Right hindlimb (tissue), 1 donor: ENCODE measurements around the gene MOCS1.

Source experiments
- DNase-seq: peaks from one replicate; pipeline ENCODE4 v3.0.0-alpha.2; 2018

Gene MOCS1

DNA sequence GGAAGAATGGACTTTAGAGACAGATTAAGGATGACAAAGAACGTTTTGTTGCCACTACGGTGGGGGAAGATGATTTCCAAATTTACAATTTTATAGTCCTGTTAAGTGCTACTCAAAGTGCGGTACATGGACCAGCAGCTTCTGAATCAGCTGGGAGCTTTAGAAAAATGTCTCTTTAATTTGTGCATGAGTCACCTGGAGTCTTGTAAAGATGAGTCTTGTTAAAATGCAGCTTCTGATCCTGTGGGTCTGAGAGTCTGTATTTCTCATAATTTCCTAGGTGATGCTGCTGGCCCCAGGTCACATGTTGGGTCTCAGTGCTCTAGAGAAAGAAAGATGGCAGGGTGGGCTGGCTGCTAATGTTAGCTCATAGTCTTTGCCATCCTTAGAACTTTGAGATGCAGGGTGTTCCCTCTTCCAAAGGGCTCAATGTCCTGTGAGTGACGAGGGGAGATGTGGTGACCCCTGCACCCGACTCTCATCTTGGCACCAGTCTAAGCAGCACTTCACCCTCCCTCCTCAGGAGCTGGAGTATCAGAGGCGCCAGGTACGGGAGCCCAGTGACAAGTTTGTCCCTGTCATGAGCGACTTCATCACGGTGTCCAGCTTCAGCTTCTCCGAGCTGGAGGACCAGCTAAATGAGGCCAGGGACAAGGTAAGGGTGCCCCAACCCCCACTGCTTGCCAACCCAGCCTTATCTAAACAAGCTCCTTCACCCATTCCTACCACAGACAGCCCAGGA, 34.5 kb downstream of the MOCS1 start:
- DNase-seq: peak; percentile 12

DNA sequence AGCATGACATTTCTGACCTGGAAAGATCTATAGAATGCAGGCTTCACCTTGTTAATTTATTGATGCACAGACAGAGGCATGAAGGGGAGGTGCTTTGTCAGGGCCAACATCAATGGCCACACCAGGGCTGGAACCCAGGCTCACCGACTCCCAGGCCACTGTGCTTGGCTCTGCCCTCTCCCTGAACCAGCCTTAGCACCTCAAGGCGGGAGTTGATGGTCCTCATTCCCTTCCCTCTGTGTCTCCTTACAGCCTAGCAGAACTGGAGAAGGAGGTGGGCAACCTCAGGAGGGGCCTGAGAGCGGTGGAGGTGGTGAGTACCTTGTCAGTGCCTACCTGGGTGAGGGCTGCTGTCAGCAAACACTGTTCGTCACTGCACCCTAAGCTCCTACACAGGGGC, 35.6 kb downstream of the MOCS1 start:
- peak; percentile 4 for DNase-seq

DNA sequence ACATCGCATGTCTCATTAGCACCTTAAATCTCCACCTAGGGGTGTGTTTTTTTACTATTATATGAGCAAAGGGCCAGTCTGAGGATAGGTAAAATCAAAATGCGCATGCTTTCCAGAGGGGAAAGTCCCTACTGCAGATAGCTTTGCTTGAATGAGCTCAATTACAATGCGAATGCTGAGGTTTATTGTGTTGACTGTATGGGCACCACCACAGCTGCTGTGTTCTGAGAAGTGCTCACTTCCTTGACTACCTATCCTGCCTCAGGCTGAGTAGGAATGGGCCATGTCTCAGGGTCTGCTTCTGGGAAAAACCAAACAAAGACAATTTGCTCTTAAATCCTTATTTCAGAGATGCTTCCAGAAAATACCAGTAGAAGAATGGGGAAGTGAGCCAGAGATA, 36.6 kb downstream of the MOCS1 start:
- DNase-seq: peak; percentile 2

- DNase-seq: peak; percentile 6
These were observed 37.6 kb downstream of the MOCS1 start for GRCh38 chr6:39896701-39897100.

DNA sequence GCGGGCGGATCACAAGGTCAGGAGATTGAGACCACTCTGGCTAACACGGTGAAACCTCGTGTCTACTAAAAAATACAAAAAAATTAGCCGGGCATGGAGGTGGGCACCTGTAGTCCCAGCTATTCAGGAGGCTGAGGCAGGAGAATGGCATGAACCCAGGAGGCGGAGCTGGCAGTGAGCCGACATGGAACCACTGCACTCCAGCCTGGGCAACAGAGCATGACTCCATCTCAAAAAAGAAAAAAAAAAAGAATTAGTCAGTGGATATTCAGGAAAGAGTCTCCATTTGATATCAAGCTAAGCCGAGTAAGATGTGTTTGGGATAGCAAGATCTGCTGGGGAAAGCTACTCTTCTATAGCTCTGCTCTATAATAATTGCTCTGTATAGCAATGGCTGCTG, 41.0 kb downstream of the MOCS1 start:
- no peak for DNase-seq

DNA sequence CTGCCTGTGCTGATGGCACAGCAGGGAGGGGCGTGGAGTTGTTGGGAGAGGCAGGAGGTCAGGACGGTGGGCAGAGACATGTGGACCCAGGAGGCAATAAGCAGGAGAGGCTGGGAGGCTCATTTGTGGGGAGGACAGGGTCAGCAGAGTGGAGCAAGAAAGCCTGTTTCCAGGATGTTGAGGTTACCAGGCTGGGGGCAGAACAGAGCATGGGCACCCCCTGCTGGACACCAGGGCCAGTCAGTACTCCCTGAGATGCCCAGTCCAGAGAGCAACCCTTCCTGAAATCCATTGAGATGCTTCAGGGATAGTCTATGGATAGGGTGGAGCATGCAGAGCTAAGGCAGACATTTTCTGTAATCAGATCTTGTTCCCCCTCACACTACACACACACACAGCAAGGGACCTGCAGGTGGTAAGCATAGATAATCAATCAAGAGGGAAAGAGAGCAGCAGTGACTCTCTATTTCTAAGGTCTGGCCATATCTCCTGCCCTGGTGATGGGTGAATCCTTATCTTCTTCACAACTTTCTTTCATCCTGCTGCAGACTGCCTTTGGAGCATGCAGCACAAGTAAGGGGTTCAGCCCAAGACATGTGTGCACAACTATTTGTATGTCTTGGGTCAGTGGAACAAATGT, 41.7 kb downstream of the MOCS1 start:
- peak; percentile 72 for DNase-seq

DNA sequence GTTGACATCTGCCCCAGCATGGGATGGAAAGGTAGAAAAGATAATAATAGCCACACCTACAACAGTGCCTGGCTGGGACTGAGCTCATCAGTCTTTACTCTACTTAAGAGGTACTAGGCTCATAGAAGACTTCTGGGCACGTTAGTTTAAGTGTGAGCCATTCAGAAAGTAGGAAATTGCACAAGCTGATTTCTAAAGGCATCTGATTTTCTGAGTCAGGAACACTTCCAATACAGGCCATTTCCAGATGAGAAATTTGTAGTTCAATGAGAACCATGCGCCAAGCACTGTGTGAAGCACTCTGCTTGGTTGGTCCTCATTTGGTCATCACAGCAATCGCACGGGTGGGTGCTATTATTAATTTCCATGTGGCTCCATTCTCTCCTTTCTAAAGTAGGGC, 42.3 kb downstream of the MOCS1 start:
- no peak for DNase-seq

GRCh38 chr6:39891353-39891752, 42.9 kb downstream of the MOCS1 start:
- DNase-seq: no peak

DNA sequence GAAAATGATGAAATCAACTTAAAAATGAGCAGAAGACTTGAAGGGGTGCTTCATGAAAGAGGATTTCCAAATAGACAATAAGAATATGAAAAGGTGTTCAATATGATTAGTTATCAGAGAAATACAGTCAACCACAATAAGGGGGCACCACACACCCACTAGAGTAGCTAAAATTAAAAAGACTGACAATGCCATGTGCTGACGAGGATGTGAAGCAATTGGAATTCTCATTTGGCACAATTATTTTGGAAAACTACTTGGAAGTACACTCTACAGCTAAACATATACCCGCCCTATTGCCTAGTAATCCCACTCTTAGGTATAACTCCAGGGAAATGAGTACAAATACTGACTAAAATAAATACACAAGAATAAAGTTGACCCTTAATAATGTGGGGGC, 45.0 kb downstream of the MOCS1 start:
- no peak for DNase-seq

- peak; percentile 87 for DNase-seq
These were observed 46.4 kb downstream of the MOCS1 start for GRCh38 chr6:39887692-39888450.

DNA sequence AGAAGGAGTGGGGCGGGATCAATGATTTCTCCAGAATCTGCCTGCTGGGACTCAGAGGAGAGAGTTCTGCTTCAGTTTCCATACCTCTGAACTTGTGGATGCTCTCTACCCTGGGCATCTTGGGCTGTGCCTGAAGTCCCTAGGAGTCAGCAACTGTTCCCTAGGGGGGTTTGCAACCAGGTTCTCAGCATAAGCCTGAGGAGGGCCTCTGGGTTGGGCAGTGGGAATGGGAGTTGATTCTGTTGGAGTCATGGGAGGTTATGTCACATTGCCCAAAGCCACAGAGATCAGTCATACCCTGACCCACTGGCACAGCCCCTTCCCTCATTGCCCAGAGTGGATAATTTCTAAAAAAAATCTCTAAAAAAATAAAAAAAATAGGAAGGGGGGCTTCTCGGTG, 47.4 kb downstream of the MOCS1 start:
- DNase-seq: no peak

DNA sequence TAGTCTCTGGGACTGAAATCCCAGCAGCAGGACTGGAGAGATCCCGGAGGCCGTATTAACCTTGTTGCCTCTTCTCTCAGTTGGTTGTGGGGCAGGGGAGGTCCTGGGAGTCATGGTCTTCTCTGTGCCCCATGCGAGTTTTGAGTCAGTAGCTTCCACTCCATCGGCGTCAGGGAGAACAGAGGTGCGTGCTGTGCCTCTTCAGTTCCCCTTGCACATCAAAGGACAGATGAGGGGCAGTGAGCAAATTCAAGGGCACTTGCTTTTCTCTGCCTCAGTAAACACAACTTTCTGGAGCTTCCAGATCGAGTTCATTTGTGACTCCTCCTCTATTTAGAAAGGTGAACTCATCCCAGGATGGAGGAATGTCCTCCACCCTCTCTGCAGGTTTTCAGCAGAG, 48.6 kb downstream of the MOCS1 start:
- DNase-seq: no peak

GRCh38 chr6:39884696-39885095, 49.6 kb downstream of the MOCS1 start:
- no peak for DNase-seq

- peak; percentile 90 for DNase-seq
These were observed 51.7 kb downstream of the MOCS1 start for GRCh38 chr6:39882531-39882899.

DNA sequence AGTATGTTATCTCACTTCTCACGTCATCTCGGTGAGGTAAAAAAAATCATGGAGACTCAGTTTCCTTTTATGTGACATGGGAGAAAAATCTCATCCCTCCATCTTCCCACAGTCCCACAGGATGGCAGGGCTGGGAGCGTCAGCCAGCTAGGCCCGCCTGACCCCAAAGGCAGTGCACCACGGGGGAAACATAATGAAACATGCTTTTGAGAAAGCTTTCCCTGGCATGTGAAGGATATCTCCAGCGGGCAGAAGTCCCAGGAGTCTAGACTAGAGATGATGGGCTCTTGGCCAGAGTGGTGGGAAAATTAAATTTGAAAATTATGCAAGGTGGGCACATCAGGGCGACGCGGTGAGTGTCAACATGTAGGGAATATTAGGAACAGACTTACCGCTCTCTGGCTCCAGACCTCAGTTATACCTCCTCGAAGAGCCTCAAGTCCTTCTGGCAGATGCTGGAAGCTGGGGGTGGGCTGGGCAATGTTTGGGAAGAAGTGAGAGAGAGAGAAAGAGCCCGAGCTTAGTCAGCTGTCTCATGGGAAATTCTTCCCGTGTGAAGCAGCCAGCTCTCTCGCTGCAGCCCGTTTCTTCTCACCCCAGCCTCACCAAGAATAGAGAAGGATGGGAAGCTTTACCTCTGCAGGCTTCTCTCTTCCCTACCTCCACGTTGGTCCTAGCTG, 52.3 kb downstream of the MOCS1 start:
- peak; percentile 71 for DNase-seq

GRCh38 chr6:39880594-39880993, 53.7 kb downstream of the MOCS1 start:
- no peak for DNase-seq

GRCh38 chr6:39879535-39879934, 54.7 kb downstream of the MOCS1 start:
- DNase-seq: no peak

DNA sequence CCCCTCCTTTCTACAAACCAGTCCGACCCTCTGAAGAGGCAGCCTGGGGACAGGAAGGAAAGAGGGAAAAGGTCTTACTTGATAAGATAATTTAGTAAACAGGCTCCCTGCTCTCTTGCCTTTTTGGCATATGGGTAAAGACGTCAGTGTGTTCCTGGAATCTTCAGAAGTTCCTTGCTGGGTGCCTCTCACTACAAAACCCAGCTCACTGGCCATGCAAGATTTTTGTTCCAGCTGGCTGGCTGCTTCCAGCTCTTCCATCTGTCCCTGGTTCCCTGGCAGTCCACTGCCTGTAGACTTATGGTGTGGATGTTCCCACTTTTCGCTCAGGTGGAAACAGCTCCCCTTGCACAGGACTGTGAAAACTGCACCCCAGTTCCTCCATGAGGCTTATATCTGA, 57.4 kb downstream of the MOCS1 start:
- no peak for DNase-seq

DNA sequence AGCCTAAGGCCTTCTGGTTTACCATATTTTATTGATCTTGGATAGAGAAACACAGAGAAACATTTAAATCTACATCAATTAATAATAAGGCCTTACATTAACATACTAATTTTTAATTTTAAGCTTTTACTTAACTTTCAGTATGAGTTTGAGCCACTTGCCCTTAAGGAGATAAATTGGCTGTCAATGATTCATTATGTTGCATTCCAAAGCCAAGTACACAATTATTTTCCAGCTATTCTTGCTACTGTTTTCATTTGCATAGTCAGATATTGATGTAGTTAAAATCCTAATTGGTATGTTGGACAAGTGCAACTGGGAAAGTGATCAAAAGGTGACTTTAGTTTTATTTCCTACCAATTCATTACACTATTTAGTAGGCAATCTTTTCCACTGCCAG, 58.2 kb downstream of the MOCS1 start:
- no peak for DNase-seq

DNA sequence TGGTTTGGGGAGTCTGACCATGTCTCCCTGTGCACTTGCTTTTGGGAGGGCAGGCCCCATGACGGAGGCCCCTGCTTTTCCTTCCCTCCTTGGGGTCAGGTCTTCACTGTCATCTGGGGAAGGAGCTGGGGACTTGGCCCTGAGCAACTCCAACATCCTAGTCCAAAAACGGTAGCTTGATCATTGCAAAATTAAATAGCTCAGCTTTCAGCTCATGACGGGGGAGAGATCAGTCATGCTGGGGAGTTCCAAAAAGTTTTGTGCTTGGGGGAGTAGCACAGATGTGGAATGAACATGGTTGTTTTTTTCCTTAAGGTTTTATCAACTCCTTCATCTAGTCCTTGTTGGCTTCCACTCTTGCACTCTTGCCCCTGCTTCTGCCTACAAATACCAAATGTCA, 60.8 kb downstream of the MOCS1 start:
- no peak for DNase-seq

- DNase-seq: no peak
These were observed 63.3 kb downstream of the MOCS1 start for GRCh38 chr6:39870950-39871349.

DNA sequence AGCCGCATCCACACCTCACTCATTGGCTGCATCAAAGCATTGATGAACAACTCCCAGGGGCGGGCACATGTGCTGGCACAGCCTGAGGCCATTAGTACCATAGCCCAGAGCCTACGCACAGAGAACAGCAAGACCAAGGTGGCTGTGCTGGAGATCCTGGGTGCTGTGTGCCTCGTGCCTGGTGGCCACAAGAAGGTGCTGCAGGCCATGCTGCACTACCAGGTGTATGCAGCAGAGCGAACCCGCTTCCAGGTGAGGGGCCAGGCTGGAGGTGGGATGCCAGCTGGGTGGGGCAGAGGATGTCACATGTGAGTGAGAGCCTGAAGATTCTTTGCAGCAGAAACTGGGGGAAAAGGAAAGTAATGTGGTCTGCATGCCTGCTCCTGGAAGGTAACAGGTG, 66.7 kb downstream of the MOCS1 start:
- DNase-seq: no peak
